GM12878 (cell line): ENCODE data around the gene ZNF860. TPM values are rescaled to one million over a fixed set of nuclear protein-coding genes. Genes with fewer than 3 reads are reported as not detected.
A peak's percentile ranks its signal among the peaks of the same experiment; 100 is the strongest.

Source experiments
- ATAC-seq: fragments of 200-7000 bp; cut with Tn5 transposase; 3 replicates; pipeline ENCODE4 v1.9.1; 2020; ENCODE audit warnings: mild to moderate bottlenecking, moderate library complexity
- BruUV-seq: library from RNA; stranded (reverse); fragments of 400-500 nt; replicated peaks from 2 replicates; lab custom pipeline; 2021; lab: Mats Ljungman, UMichigan
- CTCF ChIA-PET: fragments of 300-600 bp; sonication (Branson Sonifier 250); formaldehyde crosslinking; extraction: SDS; loops from one replicate; lab custom pipeline; 2021; ENCODE audit warnings: inconsistent platforms; lab: Yijun Ruan, JAX
- POLR2A ChIA-PET: fragments of 350-600 bp; formaldehyde crosslinking; extraction: SDS; loops from one replicate; lab custom pipeline; 2021; ENCODE audit warnings: inconsistent platforms; lab: Charles Lee
- RAD21 ChIA-PET: fragments of 300-600 bp; sonication (Branson Sonifier 250); formaldehyde crosslinking; loops from one replicate; lab custom pipeline; 2023; ENCODE audit warnings: antibody characterized with exemption; ENCODE audit not compliant: unreplicated experiment; lab: Charles Lee
- SMC1A ChIA-PET: fragments of 300-600 bp; sonication (Branson Sonifier 250); formaldehyde crosslinking; loops from one replicate; lab custom pipeline; 2023; ENCODE audit not compliant: unreplicated experiment, uncharacterized antibody; lab: Charles Lee
- DNase-seq: peaks from one replicate; pipeline ENCODE4 v3.0.0-alpha.2; 2011; ENCODE audit warnings: low read depth, low spot score
- FAIRE-seq: peaks from 3 replicates; lab custom pipeline; 2011; peaks lifted over from hg19 to GRCh38; lab: Jason Lieb, UNC
- H2AFZ ChIP-seq: 2 replicates; pipeline ENCODE4 v1.6.0; 2011; ENCODE audit warnings: low read depth, low read length, control low read depth; ENCODE audit not compliant: control insufficient read depth
- H3K27ac ChIP-seq: 2 replicates; pipeline ENCODE4 v1.5.1; 2011; ENCODE audit warnings: control low read depth; ENCODE audit not compliant: control insufficient read depth, insufficient read depth
- H3K27me3 ChIP-seq, 2 experiments: replicated peaks in 1 of 2; 2 replicates each; pipeline versions ENCODE4 v1.6.0 to v1.6.1; 2011; ENCODE audit warnings: low read length in 1 of 2; ENCODE audit not compliant: control insufficient read depth in 2 of 2, insufficient read depth in 2 of 2
- H3K36me3 ChIP-seq, 2 experiments: 2 replicates each; pipeline ENCODE4 v1.5.1; 2011; ENCODE audit warnings: low read length in 1 of 2; ENCODE audit not compliant: control insufficient read depth in 2 of 2, insufficient read depth in 2 of 2
- H3K4me1 ChIP-seq: 2 replicates; pipeline ENCODE4 v1.6.1; 2011; ENCODE audit warnings: mild to moderate bottlenecking, low read length, moderate library complexity, mixed read lengths; ENCODE audit not compliant: control insufficient read depth, insufficient read depth
- H3K4me2 ChIP-seq: 2 replicates; pipeline ENCODE4 v1.6.0; 2011; ENCODE audit warnings: control low read depth; ENCODE audit not compliant: control insufficient read depth, insufficient read depth
- H3K4me3 ChIP-seq: fragments of 200-600 bp; sonication (generic); 2 replicates; pipeline ENCODE4 v1.5.1; 2016
- H3K79me2 ChIP-seq: 2 replicates; pipeline ENCODE4 v1.6.0; 2011; ENCODE audit warnings: low read length; ENCODE audit not compliant: control insufficient read depth, insufficient read depth
- H3K9ac ChIP-seq: 2 replicates; pipeline ENCODE4 v1.8.0; 2011; ENCODE audit warnings: low read length, control low read depth, mixed read lengths; ENCODE audit not compliant: control insufficient read depth, insufficient read depth
- H3K9me3 ChIP-seq: replicated peaks from 3 replicates; pipeline ENCODE4 v1.5.1; 2011; ENCODE audit warnings: mild to moderate bottlenecking, low read length; ENCODE audit not compliant: control insufficient read depth, insufficient read depth
- H4K20me1 ChIP-seq: 2 replicates; pipeline ENCODE4 v1.6.0; 2011; ENCODE audit not compliant: control insufficient read depth, insufficient read depth
- IKZF2 ChIP-seq, 2 experiments: fragments of 450-650 bp; IDR thresholded peaks; 2 replicates each; pipeline ENCODE4 v1.6.1; 2017; ENCODE audit warnings: mild to moderate bottlenecking in 2 of 2, moderate library complexity in 2 of 2
- JUNB ChIP-seq: IDR thresholded peaks from 2 replicates; pipeline ENCODE4 v1.6.1; 2016; ENCODE audit warnings: antibody characterized with exemption, mild to moderate bottlenecking
- KLF5 ChIP-seq: fragments of 450-650 bp; IDR thresholded peaks from 2 replicates; pipeline ENCODE4 v1.6.1; 2014; ENCODE audit warnings: mild to moderate bottlenecking; ENCODE audit not compliant: partially characterized antibody
- NRF1 ChIP-seq: conservative IDR thresholded peaks from 2 replicates; pipeline ENCODE4 v1.6.1; 2011; ENCODE audit warnings: mild to moderate bottlenecking, low read depth, low read length, improper control_type of control experiment
- RAD21 ChIP-seq: IDR thresholded peaks from 2 replicates; pipeline ENCODE4 v1.6.1; 2011; ENCODE audit warnings: mild to moderate bottlenecking, low read depth, low read length, moderate library complexity; ENCODE audit not compliant: insufficient read depth
- SMC3 ChIP-seq: IDR thresholded peaks from 2 replicates; pipeline ENCODE4 v1.6.1; 2011; ENCODE audit warnings: low read length, improper control_type of control experiment, borderline replicate concordance
- YY1 ChIP-seq: IDR thresholded peaks from 2 replicates; pipeline ENCODE4 v1.6.1; 2011; ENCODE audit warnings: low read depth, mild to moderate bottlenecking, low read length
- WGBS: methylation state at CpG from one replicate; pipeline ENCODE4 v1.1.6; 2016; ENCODE audit warnings: low lambda C conversion rate; ENCODE audit not compliant: insufficient replicate concordance, insufficient coverage; ENCODE audit errors: missing lambda C conversion rate; 5-methylcytosine and 5-hydroxymethylcytosine counted together
- in situ Hi-C: fragments of 300-500 bp; cut with MboI; formaldehyde crosslinking; loops from 9 replicates; pipeline ENCODE4 v1.14.3; 2018; ENCODE audit warnings: mixed read lengths
- intact Hi-C: fragments of 100-400 bp; cut with micrococcal nuclease; formaldehyde crosslinking; loops from one replicate; pipeline ENCODE4 v1.14.2; 2022; ENCODE audit not compliant: unreplicated experiment
- polyA plus RNA-seq, 11 experiments: library from polyadenylated mRNA; depleted of rRNA in 4 of 11; unstranded in 6 of 11; stranded (reverse) in 5 of 11; fragments of >200 nt; fragmentation: Nextera tagmentation in 4 of 11; fragmentation: Illumina TruSeq in 1 of 11; extraction: Ambion mirVana in 4 of 11; extraction: Trizol in 1 of 11; gene quantifications; 1 replicate in 1 of 11; 2 replicates in 10 of 11; pipeline versions ENCODE4 v1.2.1 to v1.2.3, GENCODE V29; 2011 to 2016; ENCODE audit warnings: inconsistent platforms in 2 of 11, missing spikeins in 2 of 11, low read depth in 1 of 11
- total RNA-seq, 4 experiments: library from RNA; depleted of rRNA in 3 of 4; stranded (reverse); fragments of >200 nt in 3 of 4; fragmentation: Illumina TruSeq in 1 of 4; extraction: Trizol in 1 of 4; gene quantifications; 2 replicates each; pipeline versions ENCODE4 v1.2.1 to v1.2.3, GENCODE V29; 2013 to 2021
- TF ChIP-seq, protein P1 (sequence below): fragments of 450-650 bp; IDR thresholded peaks from 2 replicates; pipeline ENCODE4 v1.6.1; 2017; ENCODE audit warnings: low read depth, mild to moderate bottlenecking, moderate library complexity
- TF ChIP-seq, protein P2 (sequence below), 3 experiments: IDR thresholded peaks in 2 of 3; conservative IDR thresholded peaks in 1 of 3; 2 replicates each; pipeline ENCODE4 v1.5.1; 2011; ENCODE audit warnings: low read depth in 3 of 3, low read length in 3 of 3, mild to moderate bottlenecking in 3 of 3, control low read depth in 2 of 3, moderate library complexity in 2 of 3, inconsistent platforms in 1 of 3, mixed read lengths in 1 of 3; ENCODE audit not compliant: control insufficient read depth in 2 of 3, insufficient read depth in 1 of 3; ENCODE audit errors: extremely low read depth in 1 of 3

The ZNF860 gene
- total and polyA plus RNA-seq, 10 of the 15 experiments (the other 5 are each of a cell fraction or from before 2014, with no cell fraction given), result not detected

DNA sequence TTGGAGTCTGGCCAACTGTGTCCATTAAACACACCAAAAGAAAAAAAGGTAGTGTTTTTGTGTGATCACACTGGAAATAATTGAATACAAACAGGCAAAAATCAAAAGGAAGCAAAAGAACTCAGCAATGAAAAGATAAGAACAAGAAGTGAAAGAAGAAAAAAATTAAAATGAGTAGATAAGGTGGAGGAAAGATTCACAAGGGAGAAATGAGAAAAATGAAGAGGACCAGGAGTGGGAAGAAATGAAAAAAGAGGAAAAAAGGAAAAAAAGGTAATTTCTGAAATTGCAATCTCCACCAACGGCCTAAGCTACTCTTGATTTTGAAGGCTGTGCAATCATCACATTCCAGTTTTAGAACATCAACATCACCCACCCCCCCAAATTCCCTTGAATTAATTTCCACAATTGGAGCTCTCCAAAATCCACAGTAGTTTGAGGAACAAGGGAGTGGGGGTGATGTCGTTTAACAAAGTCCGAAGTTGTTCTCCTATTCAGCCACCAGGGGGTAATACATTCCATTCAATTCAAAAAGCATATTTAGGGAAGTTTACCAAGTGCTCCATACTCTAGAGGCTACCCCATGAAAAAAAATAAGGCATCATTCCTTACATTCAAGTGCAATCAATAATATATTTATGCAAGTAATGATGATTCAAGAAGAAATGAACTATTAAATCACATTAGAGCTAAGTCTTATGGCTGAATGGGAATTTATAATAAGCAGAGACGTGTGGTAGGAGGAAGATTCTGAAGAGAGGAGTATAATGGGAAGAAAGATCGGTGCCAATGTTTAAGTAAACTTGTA is 37.4 kb downstream of the ZNF860 start:
- Histone ChIP-seq H3K9ac (no peak overlapping the region), H3K4me3 (no peak overlapping the region), H3K36me3 (no peaks in the 10 kb centered on the region), H4K20me1 (no peaks in the 10 kb centered on the region), H3K9me3 (no peaks in the 10 kb centered on the region), H2AFZ (no peak overlapping the region), H3K27me3 (no peaks in the 10 kb centered on the region), H3K79me2 (no peaks in the 10 kb centered on the region), H3K4me1 (no peaks in the 10 kb centered on the region), H3K27ac (no peak overlapping the region), H3K4me2 (no peak overlapping the region)
- TF ChIP-seq RAD21 (peak; percentile 66), JUNB (no peak), KLF5 (no peak), SMC3 (peak; percentile 65; the same call in 1 of the 2 replicates), IKZF2 (IDR thresholded peaks at IDR 0.05) (no peak), YY1 (no peak), NRF1 (no peak)
- TF ChIP-seq, protein P1, sequence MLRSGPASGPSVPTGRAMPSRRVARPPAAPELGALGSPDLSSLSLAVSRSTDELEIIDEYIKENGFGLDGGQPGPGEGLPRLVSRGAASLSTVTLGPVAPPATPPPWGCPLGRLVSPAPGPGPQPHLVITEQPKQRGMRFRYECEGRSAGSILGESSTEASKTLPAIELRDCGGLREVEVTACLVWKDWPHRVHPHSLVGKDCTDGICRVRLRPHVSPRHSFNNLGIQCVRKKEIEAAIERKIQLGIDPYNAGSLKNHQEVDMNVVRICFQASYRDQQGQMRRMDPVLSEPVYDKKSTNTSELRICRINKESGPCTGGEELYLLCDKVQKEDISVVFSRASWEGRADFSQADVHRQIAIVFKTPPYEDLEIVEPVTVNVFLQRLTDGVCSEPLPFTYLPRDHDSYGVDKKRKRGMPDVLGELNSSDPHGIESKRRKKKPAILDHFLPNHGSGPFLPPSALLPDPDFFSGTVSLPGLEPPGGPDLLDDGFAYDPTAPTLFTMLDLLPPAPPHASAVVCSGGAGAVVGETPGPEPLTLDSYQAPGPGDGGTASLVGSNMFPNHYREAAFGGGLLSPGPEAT, result no peak
- TF ChIP-seq, protein P2, sequence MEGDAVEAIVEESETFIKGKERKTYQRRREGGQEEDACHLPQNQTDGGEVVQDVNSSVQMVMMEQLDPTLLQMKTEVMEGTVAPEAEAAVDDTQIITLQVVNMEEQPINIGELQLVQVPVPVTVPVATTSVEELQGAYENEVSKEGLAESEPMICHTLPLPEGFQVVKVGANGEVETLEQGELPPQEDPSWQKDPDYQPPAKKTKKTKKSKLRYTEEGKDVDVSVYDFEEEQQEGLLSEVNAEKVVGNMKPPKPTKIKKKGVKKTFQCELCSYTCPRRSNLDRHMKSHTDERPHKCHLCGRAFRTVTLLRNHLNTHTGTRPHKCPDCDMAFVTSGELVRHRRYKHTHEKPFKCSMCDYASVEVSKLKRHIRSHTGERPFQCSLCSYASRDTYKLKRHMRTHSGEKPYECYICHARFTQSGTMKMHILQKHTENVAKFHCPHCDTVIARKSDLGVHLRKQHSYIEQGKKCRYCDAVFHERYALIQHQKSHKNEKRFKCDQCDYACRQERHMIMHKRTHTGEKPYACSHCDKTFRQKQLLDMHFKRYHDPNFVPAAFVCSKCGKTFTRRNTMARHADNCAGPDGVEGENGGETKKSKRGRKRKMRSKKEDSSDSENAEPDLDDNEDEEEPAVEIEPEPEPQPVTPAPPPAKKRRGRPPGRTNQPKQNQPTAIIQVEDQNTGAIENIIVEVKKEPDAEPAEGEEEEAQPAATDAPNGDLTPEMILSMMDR (IDR thresholded peaks at IDR 0.05 in 2 of 3, conservative IDR thresholded peaks at IDR 0.05 in 1 of 3; ENCODE audit: control insufficient read depth in 2 of 3, extremely low read depth in 1 of 3, insufficient read depth in 1 of 3, low read depth in 3 of 3, low read length in 3 of 3), result peak; percentile 50 to 63 (median 53)
- no peak for DNase-seq
- ChIA-PET RAD21 (interaction anchor here (0.9 to 2.1 kb wide), 2 partner anchors 125 to 135 kb away, joined by 3 to 8 read pairs; no protein-coding TSS in a partner anchor), POLR2A (no interaction called here), SMC1A (interaction anchor here (1.0 to 4.1 kb wide), 5 partner anchors 13 to 224 kb away, joined by 3 to 22 read pairs (median 4); no protein-coding TSS in a partner anchor), CTCF (interaction anchor here (0.6 to 5.0 kb wide), 12 partner anchors 9 to 157 kb away, joined by 3 to 50 read pairs (median 4); no protein-coding TSS in a partner anchor)
- 30% methylated on average over 5 of the region's 5 CpGs for WGBS
- in situ Hi-C loops (no loop called here), intact Hi-C loops (loop anchor here (1.0 kb wide), 1 partner anchor 125 kb away; no protein-coding TSS in a partner anchor)
- peak; percentile 92 for FAIRE-seq
- no TSS peak for BruUV-seq
- peak; percentile 51; the same call in 2 of the 3 replicates for ATAC-seq
